Measurements from ENCODE around the gene GREM1.

GREM1 gene

DNA sequence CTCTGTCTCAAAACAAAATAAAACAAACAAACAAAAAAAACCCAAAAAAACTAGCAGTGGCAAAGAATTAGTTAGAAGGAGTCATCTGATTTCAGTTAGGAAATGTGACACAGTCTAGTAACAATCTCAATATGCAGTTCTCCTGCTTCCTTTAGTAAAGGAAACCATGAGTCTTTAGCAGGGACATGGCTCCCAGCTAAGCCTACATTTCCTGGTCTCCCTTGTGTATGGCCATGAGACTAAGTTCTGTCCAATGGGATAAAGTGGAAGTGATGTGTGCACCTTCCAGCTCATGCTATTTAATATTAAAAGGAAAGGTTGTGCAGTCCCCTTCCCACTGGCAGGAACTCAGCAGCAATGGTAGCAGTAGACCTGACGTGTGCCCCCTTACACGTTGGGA, 74.6 kb downstream of the GREM1 start:
- DNase-seq = no peak

All from NCI-H187 treated with DMSO at 0.1 percent for 48 hours (cell line).